IMR-90 (cell line): ENCODE data around the gene ZNF771. TPM values are rescaled to one million over a fixed set of nuclear protein-coding genes. Genes with fewer than 3 reads are reported as not detected.

Experiments
- ATAC-seq: fragments of 200-7000 bp; cut with Tn5 transposase; 2 replicates; pipeline ENCODE4 v1.9.1; 2020; ENCODE audit warnings: low read depth, mild to moderate bottlenecking, moderate library complexity
- BruUV-seq: library from RNA; stranded (reverse); fragments of 400-500 nt; replicated peaks from 2 replicates; lab custom pipeline; 2021; lab: Mats Ljungman, UMichigan
- CTCF ChIA-PET: fragments of 300-600 bp; formaldehyde crosslinking; extraction: SDS; loops from one replicate; lab custom pipeline; 2021; ENCODE audit warnings: antibody characterized with exemption; lab: Yijun Ruan, JAX
- POLR2A ChIA-PET: fragments of 300-600 bp; sonication (Branson Sonifier 250); formaldehyde crosslinking; loops from one replicate; lab custom pipeline; 2022; ENCODE audit warnings: antibody characterized with exemption; ENCODE audit not compliant: unreplicated experiment; lab: Charles Lee
- DNase-seq: peaks from one replicate; pipeline ENCODE4 v3.0.0; 2013
- H2AFZ ChIP-seq: replicated peaks from 2 replicates; pipeline ENCODE3; 2013; ENCODE audit warnings: low read length, mild to moderate bottlenecking; ENCODE audit not compliant: poor library complexity
- H2AK5ac ChIP-seq: 2 replicates; pipeline ENCODE4 v1.6.1; 2013; ENCODE audit warnings: low read depth, low read length, inconsistent platforms
- H2AK9ac ChIP-seq: replicated peaks from 2 replicates; pipeline ENCODE3; 2013; ENCODE audit warnings: mild to moderate bottlenecking, low read depth, low read length, moderate library complexity; ENCODE audit not compliant: poor library complexity
- H2BK120ac ChIP-seq: 2 replicates; pipeline ENCODE4 v1.6.1; 2013; ENCODE audit warnings: low read depth, low read length, inconsistent platforms
- H2BK15ac ChIP-seq: 3 replicates; pipeline ENCODE4 v1.6.1; 2013; ENCODE audit warnings: low read depth, low read length, inconsistent platforms
- H2BK20ac ChIP-seq: 2 replicates; pipeline ENCODE4 v1.6.1; 2013; ENCODE audit warnings: low read depth, mild to moderate bottlenecking, inconsistent platforms, low read length, moderate library complexity
- H2BK5ac ChIP-seq: 2 replicates; pipeline ENCODE4 v1.6.1; 2013; ENCODE audit warnings: mild to moderate bottlenecking, low read depth, low read length, inconsistent platforms; ENCODE audit not compliant: poor library complexity, severe bottlenecking
- H3K14ac ChIP-seq: replicated peaks from 2 replicates; pipeline ENCODE4 v1.6.1; 2013; ENCODE audit warnings: low read depth, low read length, inconsistent platforms
- H3K18ac ChIP-seq: 2 replicates; pipeline ENCODE4 v1.6.1; 2013; ENCODE audit warnings: low read depth, low read length, control low read depth
- H3K23ac ChIP-seq: 2 replicates; pipeline ENCODE4 v1.6.1; 2013; ENCODE audit warnings: low read depth, low read length, inconsistent platforms
- H3K27ac ChIP-seq: 2 replicates; pipeline ENCODE4 v1.5.1; 2013; ENCODE audit warnings: mild to moderate bottlenecking, control low read depth, low read length; ENCODE audit not compliant: insufficient read depth
- H3K27me3 ChIP-seq: 2 replicates; pipeline ENCODE4 v1.6.1; 2013; ENCODE audit warnings: low read length; ENCODE audit not compliant: control insufficient read depth, insufficient read depth
- H3K36me3 ChIP-seq: 2 replicates; pipeline ENCODE4 v1.6.1; 2013; ENCODE audit warnings: low read length, mixed read lengths; ENCODE audit not compliant: control insufficient read depth, insufficient read depth
- H3K4ac ChIP-seq: 2 replicates; pipeline ENCODE4 v1.6.1; 2013; ENCODE audit warnings: low read depth, low read length, inconsistent platforms
- H3K4me1 ChIP-seq: 2 replicates; pipeline ENCODE4 v1.6.1; 2013; ENCODE audit warnings: low read length, mixed read lengths; ENCODE audit not compliant: control insufficient read depth, insufficient read depth
- H3K4me2 ChIP-seq: 2 replicates; pipeline ENCODE4 v1.6.1; 2013; ENCODE audit warnings: low read depth, mild to moderate bottlenecking, control low read depth, low read length, moderate library complexity
- H3K4me3 ChIP-seq: 2 replicates; pipeline ENCODE4 v1.5.1; 2013; ENCODE audit warnings: low read depth, mild to moderate bottlenecking, control low read depth, low read length, moderate library complexity; ENCODE audit not compliant: insufficient read depth
- H3K56ac ChIP-seq: 2 replicates; pipeline ENCODE4 v1.6.1; 2013; ENCODE audit warnings: low read length, inconsistent platforms; ENCODE audit not compliant: insufficient read depth; ENCODE audit errors: extremely low read depth
- H3K79me1 ChIP-seq, 2 experiments: 2 replicates each; pipeline ENCODE4 v1.6.1; 2013; ENCODE audit warnings: low read length in 2 of 2, inconsistent platforms in 1 of 2, low read depth in 1 of 2
- H3K9ac ChIP-seq: 2 replicates; pipeline ENCODE4 v1.6.1; 2013; ENCODE audit warnings: low read depth, low read length, control low read depth
- H3K9me1 ChIP-seq: 2 replicates; pipeline ENCODE4 v1.6.1; 2013; ENCODE audit warnings: low read length, inconsistent platforms; ENCODE audit not compliant: insufficient read depth
- H3K9me3 ChIP-seq: 2 replicates; pipeline ENCODE4 v1.6.1; 2013; ENCODE audit warnings: low read length; ENCODE audit not compliant: control insufficient read depth, insufficient read depth
- H4K20me1 ChIP-seq: 2 replicates; pipeline ENCODE4 v1.6.1; 2013; ENCODE audit warnings: low read length, inconsistent platforms; ENCODE audit not compliant: insufficient read depth
- H4K5ac ChIP-seq: 2 replicates; pipeline ENCODE4 v1.6.1; 2013; ENCODE audit warnings: mild to moderate bottlenecking, low read depth, low read length, control low read depth
- H4K8ac ChIP-seq, 2 experiments: 2 replicates each; pipeline ENCODE4 v1.6.1; 2013; ENCODE audit warnings: low read depth in 2 of 2, low read length in 2 of 2, control low read depth in 1 of 2, inconsistent platforms in 1 of 2
- H4K91ac ChIP-seq: 2 replicates; pipeline ENCODE4 v1.6.1; 2013; ENCODE audit warnings: low read depth, low read length, inconsistent platforms; ENCODE audit not compliant: insufficient read depth
- BHLHE40 ChIP-seq: fragments of 150-350 bp; IDR thresholded peaks from 2 replicates; pipeline ENCODE4 v1.6.1; 2016; ENCODE audit warnings: mild to moderate bottlenecking, low read depth, low read length
- CEBPB ChIP-seq: IDR thresholded peaks from 2 replicates; pipeline ENCODE4 v1.6.1; 2012; ENCODE audit warnings: low read depth, low read length, improper control_type of control experiment
- CHD1 ChIP-seq: IDR thresholded peaks from 2 replicates; pipeline ENCODE4 v1.6.1; 2012; ENCODE audit warnings: low read depth, low read length, improper control_type of control experiment
- CTCF ChIP-seq: conservative IDR thresholded peaks from 2 replicates; pipeline ENCODE4 v1.5.1; 2012; ENCODE audit warnings: mild to moderate bottlenecking, low read depth, low read length, improper control_type of control experiment
- ELK1 ChIP-seq: fragments of 150-350 bp; IDR thresholded peaks from 2 replicates; pipeline ENCODE4 v1.6.1; 2016; ENCODE audit warnings: low read depth, mild to moderate bottlenecking, low read length, moderate library complexity, borderline replicate concordance
- MAFK ChIP-seq: IDR thresholded peaks from 2 replicates; pipeline ENCODE4 v1.6.1; 2012; ENCODE audit warnings: low read depth, low read length, improper control_type of control experiment
- MAZ ChIP-seq: IDR thresholded peaks from 2 replicates; pipeline ENCODE4 v1.6.1; 2012; ENCODE audit warnings: low read depth, mild to moderate bottlenecking, low read length, improper control_type of control experiment, moderate library complexity, borderline replicate concordance
- MXI1 ChIP-seq: IDR thresholded peaks from 2 replicates; pipeline ENCODE4 v1.6.1; 2012; ENCODE audit warnings: low read depth, mild to moderate bottlenecking, low read length, moderate library complexity, borderline replicate concordance
- NFE2L2 ChIP-seq: fragments of 150-350 bp; IDR thresholded peaks from 2 replicates; pipeline ENCODE4 v1.6.1; 2016; ENCODE audit warnings: low read depth, mild to moderate bottlenecking, low read length
- POLR2A ChIP-seq: IDR thresholded peaks from 2 replicates; pipeline ENCODE4 v1.6.1; 2012; ENCODE audit warnings: mild to moderate bottlenecking, low read depth, low read length
- RAD21 ChIP-seq: IDR thresholded peaks from 2 replicates; pipeline ENCODE4 v1.6.1; 2012; ENCODE audit warnings: low read length, improper control_type of control experiment
- RCOR1 ChIP-seq: IDR thresholded peaks from 2 replicates; pipeline ENCODE4 v1.6.1; 2012; ENCODE audit warnings: mild to moderate bottlenecking, low read length, improper control_type of control experiment; ENCODE audit not compliant: insufficient replicate concordance
- RFX5 ChIP-seq: IDR thresholded peaks from 2 replicates; pipeline ENCODE4 v1.8.0; 2012; ENCODE audit warnings: low read depth, mild to moderate bottlenecking, low read length, moderate library complexity
- SMC3 ChIP-seq: fragments of 150-350 bp; IDR thresholded peaks from 2 replicates; pipeline ENCODE4 v1.6.1; 2016; ENCODE audit warnings: low read depth, mild to moderate bottlenecking, antibody characterized with exemption, low read length, moderate library complexity
- USF2 ChIP-seq: fragments of 150-350 bp; IDR thresholded peaks from 2 replicates; pipeline ENCODE4 v1.6.1; 2017; ENCODE audit warnings: mild to moderate bottlenecking, antibody characterized with exemption, low read length, low read depth
- WGBS, 2 experiments: methylation state at CpG; one replicate each; pipeline versions ENCODE4 v1.1.5 to v1.1.7; 2013; ENCODE audit warnings: missing lambda C conversion rate in 2 of 2; ENCODE audit not compliant: insufficient read length in 1 of 2; ENCODE audit errors: extremely low coverage in 2 of 2; 5-methylcytosine and 5-hydroxymethylcytosine counted together
- dilution Hi-C: fragments of 300-500 bp; cut with HindIII; formaldehyde crosslinking; loops from one replicate; pipeline ENCODE4 v1.14.3; 2018; ENCODE audit warnings: low sequenced_read_pairs; ENCODE audit not compliant: unreplicated experiment
- in situ Hi-C: fragments of 300-500 bp; cut with MboI; formaldehyde crosslinking; loops from 3 replicates; pipeline ENCODE4 v1.14.3; 2019; ENCODE audit warnings: low sequenced_read_pairs, inconsistent platforms, mixed read lengths
- intact Hi-C: fragments of 100-400 bp; cut with micrococcal nuclease; formaldehyde crosslinking; loops from 2 replicates; pipeline ENCODE4 v1.10.0; 2022
- polyA plus RNA-seq, 3 experiments: library from polyadenylated mRNA; depleted of rRNA; stranded (reverse); fragments of >200 nt; gene quantifications; 2 replicates each; pipeline ENCODE4 v1.2.3, GENCODE V29; 2012; ENCODE audit warnings: low replicate concordance in 1 of 3
- total RNA-seq: library from RNA; depleted of rRNA; stranded (reverse); fragments of >200 nt; gene quantifications from 2 replicates; pipeline ENCODE4 v1.2.3, GENCODE V29; 2012

The ZNF771 gene
- total and polyA plus RNA-seq, 2 of the 4 experiments (the other 2 are of a cell fraction) = 5.2 to 10.9 TPM

- Histone ChIP-seq H3K4me1 (no peaks in the 10 kb centered on the region), H2BK15ac (no peak overlapping the region), H3K4me2 (no peak overlapping the region), H3K9me1 (no peaks in the 10 kb centered on the region), H4K5ac (no peak overlapping the region), H3K27ac (no peak overlapping the region), H3K23ac (no peak overlapping the region), H3K4me3 (no peak overlapping the region), H2AK5ac (no peak overlapping the region), H3K9me3 (no peaks in the 10 kb centered on the region), H3K18ac (no peak overlapping the region), H2BK120ac (no peak overlapping the region), H4K20me1 (no peaks in the 10 kb centered on the region), H4K8ac (no peak overlapping the region), H2BK5ac (no peak overlapping the region), H2AFZ (no peak overlapping the region), H3K27me3 (peaks cover 24% of the 10 kb centered on the region), H3K14ac (no peak overlapping the region), H3K36me3 (no peaks in the 10 kb centered on the region), H2BK20ac (no peak overlapping the region), H3K79me1 (no peaks in the 10 kb centered on the region), H3K4ac (no peak overlapping the region), H2AK9ac (no peak overlapping the region), H3K56ac (no peak overlapping the region), H3K9ac (no peak overlapping the region), H4K91ac (no peak overlapping the region)
- ChIA-PET CTCF (no interaction called here), POLR2A (no interaction called here)
- ATAC-seq (no peak), DNase-seq (no peak)
- 82% methylated on average over 8 of the region's 22 CpGs; no CpG with 5 or more reads in 1 of the 2 experiments for WGBS, 2 experiments
- intact Hi-C loops = no loop called here
- dilution Hi-C loops = no loop called here
- no TSS peak for BruUV-seq
- in situ Hi-C loops = no loop called here
- TF ChIP-seq CTCF (no peak), RCOR1 (no peak), MXI1 (no peak), NFE2L2 (no peak), RAD21 (no peak), RFX5 (no peak), CEBPB (no peak), CHD1 (no peak), ELK1 (no peak), MAFK (no peak), BHLHE40 (no peak), USF2 (no peak), MAZ (no peak), POLR2A (no peak), SMC3 (no peak)
These were observed 51.4 kb downstream of the ZNF771 start for GRCh38 chr16:30458561-30459394.
